BJ (cell line): ENCODE results near the gene CDCP2. TPM values are rescaled to one million over a fixed set of nuclear protein-coding genes. Genes with fewer than 3 reads are reported as not detected.

Experiments used
- CTCF ChIA-PET: fragments of 350-600 bp; formaldehyde crosslinking; extraction: SDS; loops from one replicate; lab custom pipeline; 2021; ENCODE audit warnings: antibody characterized with exemption, inconsistent platforms; lab: Yijun Ruan, JAX
- POLR2A ChIA-PET: fragments of 300-600 bp; sonication (Branson Sonifier 250); formaldehyde crosslinking; extraction: SDS; loops from one replicate; lab custom pipeline; 2021; ENCODE audit warnings: antibody characterized with exemption; lab: Charles Lee
- DNase-seq: peaks from one replicate; pipeline ENCODE4 v3.0.0-alpha.2; 2011; ENCODE audit warnings: low read depth
- H3K27me3 ChIP-seq: 2 replicates; pipeline ENCODE4 v1.6.0; 2011; ENCODE audit warnings: low read length; ENCODE audit not compliant: control insufficient read depth, insufficient read depth
- H3K36me3 ChIP-seq: 2 replicates; pipeline ENCODE4 v1.5.1; 2011; ENCODE audit warnings: low read length; ENCODE audit not compliant: control insufficient read depth, insufficient read depth
- H3K4me3 ChIP-seq: 2 replicates; pipeline ENCODE4 v1.5.1; 2011; ENCODE audit warnings: low read depth, mild to moderate bottlenecking, control low read depth, low read length
- polyA minus RNA-seq: library from RNA; depleted of rRNA, polyadenylated mRNA; stranded (reverse); fragments of >200 nt; gene quantifications from 2 replicates; pipeline ENCODE4 v1.2.3, GENCODE V29; 2011; rRNA and poly(A)+ RNA removed
- polyA plus RNA-seq: library from polyadenylated mRNA; depleted of rRNA; stranded (reverse); fragments of >200 nt; gene quantifications from 2 replicates; pipeline ENCODE4 v1.2.3, GENCODE V29; 2011; rRNA removed
- TF ChIP-seq, protein P1 (sequence below): IDR thresholded peaks from 2 replicates; pipeline ENCODE4 v1.5.1; 2011; ENCODE audit warnings: low read depth, mild to moderate bottlenecking, control low read depth, inconsistent platforms, low read length, moderate library complexity; ENCODE audit not compliant: insufficient read depth

The CDCP2 gene
- polyA plus RNA-seq: not detected in 2 replicates
- polyA minus RNA-seq: not detected in 2 replicates

- ChIA-PET POLR2A (no interaction called here), CTCF (interaction anchor here (1.0 kb wide), 1 partner anchor 35 kb away, joined by 3 read pairs; no protein-coding TSS in a partner anchor)
- no peak within 1 kb of the TSS for H3K4me3 ChIP-seq
- H3K27me3 ChIP-seq: no peaks in the 10 kb centered on the region
- TF ChIP-seq, protein P1, sequence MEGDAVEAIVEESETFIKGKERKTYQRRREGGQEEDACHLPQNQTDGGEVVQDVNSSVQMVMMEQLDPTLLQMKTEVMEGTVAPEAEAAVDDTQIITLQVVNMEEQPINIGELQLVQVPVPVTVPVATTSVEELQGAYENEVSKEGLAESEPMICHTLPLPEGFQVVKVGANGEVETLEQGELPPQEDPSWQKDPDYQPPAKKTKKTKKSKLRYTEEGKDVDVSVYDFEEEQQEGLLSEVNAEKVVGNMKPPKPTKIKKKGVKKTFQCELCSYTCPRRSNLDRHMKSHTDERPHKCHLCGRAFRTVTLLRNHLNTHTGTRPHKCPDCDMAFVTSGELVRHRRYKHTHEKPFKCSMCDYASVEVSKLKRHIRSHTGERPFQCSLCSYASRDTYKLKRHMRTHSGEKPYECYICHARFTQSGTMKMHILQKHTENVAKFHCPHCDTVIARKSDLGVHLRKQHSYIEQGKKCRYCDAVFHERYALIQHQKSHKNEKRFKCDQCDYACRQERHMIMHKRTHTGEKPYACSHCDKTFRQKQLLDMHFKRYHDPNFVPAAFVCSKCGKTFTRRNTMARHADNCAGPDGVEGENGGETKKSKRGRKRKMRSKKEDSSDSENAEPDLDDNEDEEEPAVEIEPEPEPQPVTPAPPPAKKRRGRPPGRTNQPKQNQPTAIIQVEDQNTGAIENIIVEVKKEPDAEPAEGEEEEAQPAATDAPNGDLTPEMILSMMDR: no peak
- no peaks in the 10 kb centered on the region for H3K36me3 ChIP-seq
- no peak for DNase-seq
These were observed at the start of gene CDCP2 for GRCh38 chr1:54152696-54153095. Gene CDCP2, minus strand, starts transcription at chr1:54153000. Its CDS starts 78 bp downstream, at chr1:54152922.

GRCh38 chr1:54200519-54200997 lies 47.8 kb upstream of the CDCP2 start:
- H3K36me3 ChIP-seq: peaks cover 1% of the 10 kb centered on the region
- no peak for DNase-seq
- no peaks in the 10 kb centered on the region for H3K27me3 ChIP-seq
- ChIA-PET POLR2A (interaction anchor here (0.5 kb wide), 1 partner anchor 29 kb away, joined by 3 read pairs; no protein-coding TSS in a partner anchor), CTCF (interaction anchor here (0.6 to 1.0 kb wide), 3 partner anchors 46 to 322 kb away, joined by 3 read pairs; no protein-coding TSS in a partner anchor)
- peak overlapping the region; percentile 80 for H3K4me3 ChIP-seq
- TF ChIP-seq, protein P1: no peak

DNA sequence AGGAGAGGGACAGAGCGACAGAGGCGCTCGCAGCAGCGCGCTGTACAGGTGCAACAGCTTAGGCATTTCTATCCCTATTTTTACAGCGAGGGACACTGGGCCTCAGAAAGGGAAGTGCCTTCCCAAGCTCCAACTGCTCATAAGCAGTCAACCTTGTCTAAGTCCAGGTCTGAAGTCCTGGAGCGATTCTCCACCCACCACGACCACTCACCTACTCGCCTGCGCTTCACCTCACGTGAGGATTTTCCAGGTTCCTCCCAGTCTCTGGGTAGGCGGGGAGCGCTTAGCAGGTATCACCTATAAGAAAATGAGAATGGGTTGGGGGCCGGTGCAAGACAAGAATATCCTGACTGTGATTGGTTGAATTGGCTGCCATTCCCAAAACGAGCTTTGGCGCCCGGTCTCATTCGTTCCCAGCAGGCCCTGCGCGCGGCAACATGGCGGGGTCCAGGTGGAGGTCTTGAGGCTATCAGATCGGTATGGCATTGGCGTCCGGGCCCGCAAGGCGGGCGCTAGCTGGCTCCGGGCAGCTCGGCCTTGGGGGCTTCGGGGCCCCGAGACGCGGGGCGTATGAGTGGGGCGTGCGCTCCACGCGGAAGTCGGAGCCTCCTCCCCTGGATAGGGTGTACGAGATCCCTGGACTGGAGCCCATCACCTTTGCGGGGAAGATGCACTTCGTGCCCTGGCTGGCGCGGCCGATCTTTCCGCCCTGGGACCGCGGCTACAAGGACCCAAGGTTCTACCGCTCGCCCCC lies 47.1 kb upstream of the CDCP2 start, which contains the start of the genes CYB5RL and MRPL37:
Gene CYB5RL (minus strand): TSS at position 266 of the 754 bp plus-strand sequence. CDS start 4,414 bp downstream, outside the sequence.
Gene MRPL37 (plus strand): TSS at position 403 of the 754 bp plus-strand sequence. CDS start 77 bp downstream, at position 480.
- Histone ChIP-seq H3K36me3 (no peaks in the 10 kb centered on the region; the same call in 1 of the 2 replicates), H3K27me3 (no peaks in the 10 kb centered on the region), H3K4me3 (peak within 1 kb of the TSS; percentile 80)
- peak; percentile 77 for DNase-seq
- TF ChIP-seq, protein P1: no peak
- CTCF ChIA-PET: interaction anchor here (0.6 to 1.4 kb wide), 6 partner anchors 10 to 321 kb away, joined by 3 to 5 read pairs (median 3); no protein-coding TSS in a partner anchor
- POLR2A ChIA-PET: interaction anchor here (0.5 kb wide), 1 partner anchor 29 kb away, joined by 3 read pairs; no protein-coding TSS in a partner anchor

- H3K36me3 ChIP-seq: no peaks in the 10 kb centered on the region; the same call in 1 of the 2 replicates
- TF ChIP-seq, protein P1: no peak
- no peak for DNase-seq
- POLR2A ChIA-PET: interaction anchor here (0.6 kb wide), 1 partner anchor 21 kb away, joined by 3 read pairs; no protein-coding TSS in a partner anchor
- CTCF ChIA-PET: interaction anchor here (1.0 to 1.4 kb wide), 4 partner anchors 9 to 77 kb away, joined by 3 to 5 read pairs (median 3); no protein-coding TSS in a partner anchor
- H3K4me3 ChIP-seq: peak overlapping the region; percentile 80
- no peaks in the 10 kb centered on the region for H3K27me3 ChIP-seq
These were observed 46.5 kb upstream of the CDCP2 start for GRCh38 chr1:54199151-54199764.
